H9 (cell line): Measurements from ENCODE around the gene CMAS. TPM values are rescaled to one million over a fixed set of nuclear protein-coding genes. Genes with fewer than 3 reads are reported as not detected.
"Not testable (repeated sequence)": the region's sequence is repeated elsewhere in the genome, so short reads cannot be mapped to it uniquely, and the experiment has no call there.

Experiments used
- DNase-seq: peaks from one replicate; pipeline ENCODE4 v3.0.0-alpha.2; 2017
- H2AFZ ChIP-seq: one replicate; pipeline ENCODE4 v1.6.1; 2013; ENCODE audit warnings: mild to moderate bottlenecking, low read length, control low read depth, moderate library complexity
- H2AK5ac ChIP-seq: 2 replicates; pipeline ENCODE4 v1.6.1; 2013; ENCODE audit warnings: low read length, control low read depth, mixed read lengths; ENCODE audit not compliant: insufficient read length
- H2BK120ac ChIP-seq: one replicate; pipeline ENCODE4 v1.6.1; 2013; ENCODE audit warnings: low read depth, mild to moderate bottlenecking, low read length, control low read depth, inconsistent platforms; ENCODE audit not compliant: poor library complexity, severe bottlenecking
- H2BK12ac ChIP-seq: 2 replicates; pipeline ENCODE4 v1.6.1; 2013; ENCODE audit warnings: low read length, control low read depth, mixed read lengths, low read depth; ENCODE audit not compliant: insufficient read length
- H2BK15ac ChIP-seq: 2 replicates; pipeline ENCODE4 v1.6.1; 2013; ENCODE audit warnings: low read depth, low read length, control low read depth
- H2BK20ac ChIP-seq: one replicate; pipeline ENCODE4 v1.6.1; 2013; ENCODE audit warnings: low read depth, mild to moderate bottlenecking, low read length, control low read depth, inconsistent platforms; ENCODE audit not compliant: poor library complexity, severe bottlenecking
- H2BK5ac ChIP-seq: 2 replicates; pipeline ENCODE4 v1.6.1; 2013; ENCODE audit warnings: low read length, control low read depth, mixed read lengths; ENCODE audit not compliant: insufficient read length
- H3K14ac ChIP-seq: 2 replicates; pipeline ENCODE4 v1.6.1; 2013; ENCODE audit warnings: low read length, control low read depth; ENCODE audit not compliant: insufficient read depth
- H3K18ac ChIP-seq: 2 replicates; pipeline ENCODE4 v1.6.1; 2013; ENCODE audit warnings: low read depth, mild to moderate bottlenecking, mixed read lengths, low read length, control low read depth; ENCODE audit not compliant: insufficient read length
- H3K23ac ChIP-seq: 2 replicates; pipeline ENCODE4 v1.6.1; 2013; ENCODE audit warnings: low read length, control low read depth, mixed read lengths, low read depth; ENCODE audit not compliant: insufficient read length
- H3K23me2 ChIP-seq: 2 replicates; pipeline ENCODE4 v1.6.1; 2013; ENCODE audit warnings: low read depth, mild to moderate bottlenecking, mixed read lengths, low read length, control low read depth; ENCODE audit not compliant: insufficient read length, poor library complexity, severe bottlenecking
- H3K27ac ChIP-seq: 2 replicates; pipeline ENCODE4 v1.5.1; 2013; ENCODE audit warnings: low read length, control low read depth, mixed read lengths, low read depth; ENCODE audit not compliant: insufficient read length
- H3K27me3 ChIP-seq: 2 replicates; pipeline ENCODE4 v1.6.1; 2013; ENCODE audit warnings: low read length, control low read depth, inconsistent platforms; ENCODE audit not compliant: insufficient read depth
- H3K4ac ChIP-seq: 2 replicates; pipeline ENCODE4 v1.6.1; 2013; ENCODE audit warnings: low read depth, mild to moderate bottlenecking, control low read depth, inconsistent platforms, low read length, moderate library complexity
- H3K4me1 ChIP-seq: 2 replicates; pipeline ENCODE4 v1.6.1; 2013; ENCODE audit warnings: low read length, control low read depth, inconsistent platforms; ENCODE audit not compliant: insufficient read depth
- H3K4me2 ChIP-seq: 2 replicates; pipeline ENCODE4 v1.6.1; 2013; ENCODE audit warnings: low read length, control low read depth, mixed read lengths; ENCODE audit not compliant: insufficient read length, insufficient read depth
- H3K56ac ChIP-seq: 2 replicates; pipeline ENCODE4 v1.6.1; 2013; ENCODE audit warnings: low read depth, mild to moderate bottlenecking, mixed read lengths, low read length, control low read depth; ENCODE audit not compliant: insufficient read length
- H3K79me1 ChIP-seq: 2 replicates; pipeline ENCODE4 v1.6.1; 2013; ENCODE audit warnings: low read depth, mild to moderate bottlenecking, moderate library complexity, low read length, control low read depth, inconsistent platforms; ENCODE audit not compliant: insufficient read depth, poor library complexity, severe bottlenecking
- H3K79me2 ChIP-seq: 2 replicates; pipeline ENCODE4 v1.6.1; 2013; ENCODE audit warnings: low read length, control low read depth, inconsistent platforms; ENCODE audit not compliant: insufficient read depth
- H3K9ac ChIP-seq: 2 replicates; pipeline ENCODE4 v1.6.1; 2013; ENCODE audit warnings: low read length, control low read depth, mixed read lengths; ENCODE audit not compliant: insufficient read length; ENCODE audit errors: extremely low read depth
- H3K9me3 ChIP-seq: one replicate; pipeline ENCODE4 v1.6.1; 2013; ENCODE audit warnings: low read depth, low read length, inconsistent platforms; ENCODE audit not compliant: control insufficient read depth
- H3T11ph ChIP-seq: one replicate; pipeline ENCODE4 v1.6.1; 2013; ENCODE audit warnings: mild to moderate bottlenecking, low read length, control low read depth, inconsistent platforms
- H4K20me1 ChIP-seq: one replicate; pipeline ENCODE4 v1.6.1; 2013; ENCODE audit not compliant: control insufficient read depth, insufficient read length, insufficient read depth
- H4K5ac ChIP-seq: 2 replicates; pipeline ENCODE4 v1.6.1; 2013; ENCODE audit warnings: low read depth, mild to moderate bottlenecking, mixed read lengths, low read length, control low read depth; ENCODE audit not compliant: insufficient read length
- H4K8ac ChIP-seq: replicated peaks from 2 replicates; pipeline ENCODE4 v1.6.1; 2013; ENCODE audit warnings: low read length, control low read depth, mixed read lengths, low read depth; ENCODE audit not compliant: insufficient read length
- H4K91ac ChIP-seq: 2 replicates; pipeline ENCODE4 v1.6.1; 2013; ENCODE audit warnings: low read depth, mild to moderate bottlenecking, moderate library complexity, mixed read lengths, low read length, control low read depth; ENCODE audit not compliant: insufficient read length
- H3K27ac Mint-ChIP-seq, 3 experiments: 2 replicates in 2 of 3; 3 replicates in 1 of 3; pipeline ENCODE4 v1.8.0; 2020 to 2021; ENCODE audit warnings: mixed read lengths in 3 of 3, mild to moderate bottlenecking in 1 of 3, moderate library complexity in 1 of 3
- H3K27me3 Mint-ChIP-seq: 2 replicates; pipeline ENCODE4 v1.8.0; 2021; ENCODE audit warnings: low read depth, mild to moderate bottlenecking, moderate library complexity, mixed read lengths
- H3K36me3 Mint-ChIP-seq, 3 experiments: 2 replicates in 2 of 3; 3 replicates in 1 of 3; pipeline ENCODE4 v1.8.0; 2020 to 2021; ENCODE audit warnings: low read depth in 3 of 3, mixed read lengths in 3 of 3; ENCODE audit not compliant: insufficient read depth in 1 of 3
- H3K4me1 Mint-ChIP-seq, 2 experiments: 2 replicates each; pipeline ENCODE4 v1.8.0; 2020; ENCODE audit warnings: mixed read lengths in 2 of 2
- H3K4me3 Mint-ChIP-seq, 2 experiments: 2 replicates in 1 of 2; 3 replicates in 1 of 2; pipeline ENCODE4 v1.8.0; 2020 to 2021; ENCODE audit warnings: mild to moderate bottlenecking in 2 of 2, mixed read lengths in 2 of 2, moderate library complexity in 1 of 2
- H3K9me3 Mint-ChIP-seq, 2 experiments: 2 replicates in 1 of 2; 3 replicates in 1 of 2; pipeline ENCODE4 v1.8.0; 2020; ENCODE audit warnings: mild to moderate bottlenecking in 2 of 2, mixed read lengths in 2 of 2, moderate library complexity in 1 of 2
- CTCF ChIP-seq: fragments of 200-600 bp; sonication (generic); conservative IDR thresholded peaks from 3 replicates; pipeline ENCODE4 v1.8.0; 2021; ENCODE audit warnings: antibody characterized with exemption, mild to moderate bottlenecking
- WGBS: extraction: QIAGEN DNeasy Blood & Tissue Kit; methylation state at CpG from one replicate; pipeline ENCODE4 v1.1.7; 2013; ENCODE audit warnings: missing lambda C conversion rate, low lambda C conversion rate, mixed read lengths; ENCODE audit not compliant: insufficient read length; ENCODE audit errors: extremely low coverage; 5-methylcytosine and 5-hydroxymethylcytosine counted together
- total RNA-seq: library from RNA; stranded (reverse); gene quantifications from 2 replicates; pipeline ENCODE4 v1.2.1, GENCODE V29; 2021

The CMAS gene
- total RNA-seq, 1 experiment from 2014 or later, result 47.4 TPM

- Histone ChIP-seq H3K79me1 (no peaks in the 10 kb centered on the region), H2BK20ac (no peak overlapping the region), H3K79me2 (no peaks in the 10 kb centered on the region), H3K56ac (no peak overlapping the region), H2BK120ac (no peak overlapping the region), H3K4ac (no peak overlapping the region), H2AFZ (no peak overlapping the region), H3T11ph (no peak overlapping the region), H2AK5ac (no peak overlapping the region), H3K23ac (no peak overlapping the region), H3K23me2 (no peaks in the 10 kb centered on the region), H4K5ac (no peak overlapping the region), H2BK12ac (no peak overlapping the region), H3K27me3 (no peaks in the 10 kb centered on the region), H3K18ac (no peak overlapping the region), H3K4me2 (no peak overlapping the region), H3K27ac (no peak overlapping the region), H3K9me3 (peaks cover 6% of the 10 kb centered on the region), H3K14ac (no peak overlapping the region), H2BK15ac (no peak overlapping the region), H3K4me1 (no peaks in the 10 kb centered on the region), H4K20me1 (no peaks in the 10 kb centered on the region), H4K91ac (no peak overlapping the region), H3K9ac (no peak overlapping the region), H4K8ac (no peak overlapping the region), H2BK5ac (no peak overlapping the region)
- DNase-seq, result no peak
- peaks cover 0 to 4% of the 10 kb centered on the region in 2 experiments; a peak in 1 of 4 replicates for H3K4me1 Mint-ChIP-seq
- no CpG with 5 or more reads among the region's 6 CpGs for WGBS
- H3K27ac Mint-ChIP-seq, result no peak overlapping the region
- peak; percentile 53 for TF ChIP-seq CTCF
- H3K27me3 Mint-ChIP-seq, result no peaks in the 10 kb centered on the region; the same call in 1 of the 2 replicates
- peaks cover 9 to 14% of the 10 kb centered on the region in 2 experiments for H3K9me3 Mint-ChIP-seq
- H3K4me3 Mint-ChIP-seq, result no peak overlapping the region
- H3K36me3 Mint-ChIP-seq, result peaks cover 0 to 7% (median 2%) of the 10 kb centered on the region in 3 experiments; a peak in 5 of 7 replicates
Observed at GRCh38 chr12:22018860-22019259, 27.2 kb upstream of the CMAS start.

- not testable (repeated sequence) for H3K4ac ChIP-seq, H2BK20ac ChIP-seq, H4K20me1 ChIP-seq, H2BK12ac ChIP-seq, H2AFZ ChIP-seq, H3K4me1 Mint-ChIP-seq, H2BK15ac ChIP-seq, H3K27me3 Mint-ChIP-seq, DNase-seq, H4K91ac ChIP-seq, H3K27ac Mint-ChIP-seq, H3K27me3 ChIP-seq, H3K56ac ChIP-seq, H3K4me1 ChIP-seq, H3K4me2 ChIP-seq, H2AK5ac ChIP-seq, H2BK120ac ChIP-seq, H2BK5ac ChIP-seq, H3K79me2 ChIP-seq, H3T11ph ChIP-seq, H4K5ac ChIP-seq, H3K23me2 ChIP-seq, H3K79me1 ChIP-seq, H3K14ac ChIP-seq, H3K18ac ChIP-seq, H3K9me3 ChIP-seq, H3K27ac ChIP-seq, H3K9ac ChIP-seq, H4K8ac ChIP-seq, H3K4me3 Mint-ChIP-seq, H3K23ac ChIP-seq
- peaks cover 17 to 28% of the 10 kb centered on the region in 2 experiments for H3K9me3 Mint-ChIP-seq
- peaks cover 0 to 13% (median 7%) of the 10 kb centered on the region in 3 experiments; a peak in 5 of 7 replicates for H3K36me3 Mint-ChIP-seq
Observed at GRCh38 chr12:22023489-22023888, 22.5 kb upstream of the CMAS start.
